CD14-positive monocyte (primary cell): ENCODE measurements around the gene ACTL7A. TPM values are rescaled to one million over a fixed set of nuclear protein-coding genes. Genes with fewer than 3 reads are reported as not detected.
A peak's percentile ranks its signal among the peaks of the same experiment; 100 is the strongest.

Experiments used
- DNase-seq, 3 donors: peaks; one replicate each; pipeline ENCODE4 v3.0.0-alpha.2; 2011 to 2022
- H2AFZ ChIP-seq: 2 replicates; pipeline ENCODE4 v1.6.0; 2012; ENCODE audit warnings: mild to moderate bottlenecking, low read depth, low read length, inconsistent platforms; ENCODE audit not compliant: insufficient read depth, poor library complexity, severe bottlenecking
- H3K27ac ChIP-seq, 2 donors: 1 replicate in 1 of 2; 2 replicates in 1 of 2; pipeline ENCODE4 v1.5.1; 2012 to 2013; ENCODE audit warnings: low read length in 2 of 2, control low read depth in 1 of 2, inconsistent platforms in 1 of 2, low read depth in 1 of 2, mild to moderate bottlenecking in 1 of 2
- H3K27me3 ChIP-seq, 2 donors: one replicate each; pipeline versions ENCODE4 v1.6.0 to v1.6.1; 2011 to 2013; ENCODE audit warnings: low read length in 2 of 2; ENCODE audit not compliant: control insufficient read depth in 2 of 2, insufficient read depth in 2 of 2
- H3K36me3 ChIP-seq, 2 donors: replicated peaks in 1 of 2; 1 replicate in 1 of 2; 2 replicates in 1 of 2; pipeline versions ENCODE4 v1.5.1 to v1.6.1; 2012 to 2013; ENCODE audit warnings: low read length in 2 of 2, control low read depth in 1 of 2, inconsistent platforms in 1 of 2, mild to moderate bottlenecking in 1 of 2; ENCODE audit not compliant: insufficient read depth in 2 of 2, control insufficient read depth in 1 of 2
- H3K4me1 ChIP-seq, 2 donors: 1 replicate in 1 of 2; 2 replicates in 1 of 2; pipeline versions ENCODE4 v1.5.1 to v1.6.1; 2012 to 2013; ENCODE audit warnings: low read length in 2 of 2, control low read depth in 1 of 2, inconsistent platforms in 1 of 2, mild to moderate bottlenecking in 1 of 2, moderate library complexity in 1 of 2; ENCODE audit not compliant: insufficient read depth in 2 of 2, control insufficient read depth in 1 of 2
- H3K4me2 ChIP-seq: replicated peaks from 2 replicates; pipeline ENCODE3; 2012; ENCODE audit warnings: low read length, moderate library complexity, mild to moderate bottlenecking; ENCODE audit not compliant: poor library complexity, severe bottlenecking; ENCODE audit errors: extremely low read depth
- H3K4me3 ChIP-seq, 3 experiments: fragments of 200-600 bp in 1 of 3; sonication (generic) in 1 of 3; replicated peaks in 1 of 3; 1 replicate in 2 of 3; 2 replicates in 1 of 3; pipeline ENCODE4 v1.5.1; 2011 to 2013; ENCODE audit warnings: low read length in 3 of 3, mild to moderate bottlenecking in 3 of 3, control low read depth in 2 of 3, low read depth in 2 of 3, inconsistent platforms in 1 of 3, moderate library complexity in 1 of 3
- H3K79me2 ChIP-seq: 2 replicates; pipeline ENCODE4 v1.6.0; 2012; ENCODE audit warnings: mild to moderate bottlenecking, control low read depth, inconsistent platforms, low read length, moderate library complexity; ENCODE audit not compliant: insufficient read depth
- H3K9ac ChIP-seq: 2 replicates; pipeline ENCODE4 v1.6.0; 2017; ENCODE audit warnings: low read length, mild to moderate bottlenecking; ENCODE audit not compliant: insufficient read depth, poor library complexity, severe bottlenecking
- H3K9me3 ChIP-seq, 2 donors: replicated peaks in 1 of 2; 1 replicate in 1 of 2; 2 replicates in 1 of 2; pipeline versions ENCODE4 v1.5.1 to v1.6.1; 2012 to 2013; ENCODE audit warnings: low read length in 2 of 2, control low read depth in 1 of 2; ENCODE audit not compliant: control insufficient read depth in 1 of 2, insufficient read depth in 1 of 2
- H4K20me1 ChIP-seq: 2 replicates; pipeline ENCODE4 v1.6.0; 2012; ENCODE audit warnings: mild to moderate bottlenecking, low read length, control low read depth, moderate library complexity; ENCODE audit not compliant: insufficient read depth
- H3K27ac Mint-ChIP-seq, 7 donors: one replicate each; pipeline ENCODE4 v1.8.0; 2020; ENCODE audit warnings: mild to moderate bottlenecking in 7 of 7, mixed read lengths in 7 of 7, moderate library complexity in 6 of 7, inconsistent platforms in 2 of 7
- H3K27me3 Mint-ChIP-seq, 3 donors: one replicate each; pipeline ENCODE4 v1.8.0; 2021 to 2022; ENCODE audit warnings: low read depth in 3 of 3, mild to moderate bottlenecking in 3 of 3, mixed read lengths in 3 of 3, moderate library complexity in 3 of 3, inconsistent platforms in 1 of 3
- H3K36me3 Mint-ChIP-seq, 2 donors: one replicate each; pipeline ENCODE4 v1.8.0; 2020; ENCODE audit warnings: mixed read lengths in 2 of 2, inconsistent platforms in 1 of 2, mild to moderate bottlenecking in 1 of 2
- H3K4me1 Mint-ChIP-seq: one replicate; pipeline ENCODE4 v1.8.0; 2020; ENCODE audit warnings: mild to moderate bottlenecking, mixed read lengths
- H3K4me3 Mint-ChIP-seq, 2 donors: one replicate each; pipeline ENCODE4 v1.8.0; 2020; ENCODE audit warnings: mild to moderate bottlenecking in 2 of 2, mixed read lengths in 2 of 2, moderate library complexity in 1 of 2
- H3K9me3 Mint-ChIP-seq, 7 donors: one replicate each; pipeline ENCODE4 v1.8.0; 2020 to 2022; ENCODE audit warnings: mixed read lengths in 7 of 7, mild to moderate bottlenecking in 6 of 7, moderate library complexity in 6 of 7, inconsistent platforms in 2 of 7
- CTCF ChIP-seq: fragments of 200-600 bp; IDR thresholded peaks from one replicate; pipeline ENCODE4 v1.8.0; 2022; ENCODE audit warnings: antibody characterized with exemption, mild to moderate bottlenecking
- WGBS: methylation state at CpG from one replicate; pipeline ENCODE4 v1.1.5; 2013; ENCODE audit warnings: missing lambda C conversion rate; ENCODE audit not compliant: insufficient coverage; 5-methylcytosine and 5-hydroxymethylcytosine counted together
- intact Hi-C, 2 donors: fragments of 100-400 bp; cut with micrococcal nuclease; formaldehyde crosslinking; loops; one replicate each; pipeline versions ENCODE4 v1.15.0 to v1.15.1; 2023
- polyA plus RNA-seq, 3 donors: library from polyadenylated mRNA; depleted of rRNA in 1 of 3; unstranded in 2 of 3; stranded (reverse) in 1 of 3; fragments of 300-500 nt in 2 of 3; fragments of >200 nt in 1 of 3; fragmentation: Illumina TruSeq in 2 of 3; gene quantifications; 1 replicate in 2 of 3; 2 replicates in 1 of 3; pipeline ENCODE4 v1.2.3, GENCODE V29; 2012 to 2021

ACTL7A gene
- polyA plus RNA-seq, 3 donors: not detected

GRCh38 chr9:108900176-108900575 is 38.1 kb downstream of the ACTL7A start:
- WGBS: 100% methylated on average over 3 of the region's 5 CpGs
- no peak for DNase-seq
- no peaks in the 10 kb centered on the region for H3K27me3 Mint-ChIP-seq

GRCh38 chr9:108903420-108904103 is 41.5 kb downstream of the ACTL7A start:
- peaks cover 11% of the 10 kb centered on the region for H3K4me1 Mint-ChIP-seq
- no peaks in the 10 kb centered on the region for H3K27me3 Mint-ChIP-seq
- H3K4me3 Mint-ChIP-seq: no peak overlapping the region
- H3K4me1 ChIP-seq: no peaks in the 10 kb centered on the region
- H3K9ac ChIP-seq: no peak overlapping the region
- no peaks in the 10 kb centered on the region for H3K79me2 ChIP-seq
- H3K36me3 Mint-ChIP-seq: peaks cover 84 to 85% of the 10 kb centered on the region in 2 donors
- peak overlapping the region in 4 of 7 donors; percentile 1 to 73 (median 46) for H3K27ac Mint-ChIP-seq
- H3K27me3 ChIP-seq: no peaks in the 10 kb centered on the region
- H3K4me3 ChIP-seq: no peak overlapping the region
- H2AFZ ChIP-seq: no peak overlapping the region
- H3K4me2 ChIP-seq: no peak overlapping the region
- H3K9me3 Mint-ChIP-seq: no peaks in the 10 kb centered on the region
- peak overlapping the region in 1 of 2 donors; percentile 22 for H3K27ac ChIP-seq
- H3K36me3 ChIP-seq: peaks cover 76 to 98% of the 10 kb centered on the region in 2 donors
- DNase-seq: no peak
- TF ChIP-seq CTCF: no peak
- intact Hi-C loops: no loop called here
- 0% methylated on average over 1 of the region's 2 CpGs for WGBS
- H3K9me3 ChIP-seq: no peaks in the 10 kb centered on the region
- H4K20me1 ChIP-seq: no peaks in the 10 kb centered on the region

More at GRCh38 chr9:108900176-108900575, 38.1 kb downstream of the ACTL7A start:
- peak overlapping the region in 2 of 7 donors; percentile 2 to 21 for H3K27ac Mint-ChIP-seq
- intact Hi-C loops: no loop called here
- no peaks in the 10 kb centered on the region for H3K9me3 Mint-ChIP-seq
- H3K4me1 Mint-ChIP-seq: peaks cover 11% of the 10 kb centered on the region
- Histone ChIP-seq H3K36me3 (peaks cover 73 to 98% of the 10 kb centered on the region in 2 donors), H3K4me2 (no peak overlapping the region), H2AFZ (no peak overlapping the region), H3K9me3 (no peaks in the 10 kb centered on the region), H3K79me2 (no peaks in the 10 kb centered on the region), H3K27ac (no peak overlapping the region), H3K27me3 (no peaks in the 10 kb centered on the region), H3K9ac (no peak overlapping the region), H3K4me3 (no peak overlapping the region), H3K4me1 (no peaks in the 10 kb centered on the region), H4K20me1 (no peaks in the 10 kb centered on the region)
- TF ChIP-seq CTCF: no peak
- H3K4me3 Mint-ChIP-seq: no peak overlapping the region
- H3K36me3 Mint-ChIP-seq: peaks cover 86 to 90% of the 10 kb centered on the region in 2 donors
